GM10266 (cell line): ENCODE measurements around the gene COX10.

Experiments used
- DNase-seq: peaks from one replicate; pipeline ENCODE4 v3.0.0; 2012; ENCODE audit errors: extremely low spot score
- TF ChIP-seq, protein P1 (sequence below): IDR thresholded peaks from 2 replicates; pipeline ENCODE4 v1.5.1; 2012; ENCODE audit warnings: mild to moderate bottlenecking, low read depth; ENCODE audit not compliant: control insufficient read depth, insufficient read depth; ENCODE audit errors: missing control alignments

COX10 gene

GRCh38 chr17:14138649-14139048 lies 69.3 kb downstream of the COX10 start:
- TF ChIP-seq, protein P1, sequence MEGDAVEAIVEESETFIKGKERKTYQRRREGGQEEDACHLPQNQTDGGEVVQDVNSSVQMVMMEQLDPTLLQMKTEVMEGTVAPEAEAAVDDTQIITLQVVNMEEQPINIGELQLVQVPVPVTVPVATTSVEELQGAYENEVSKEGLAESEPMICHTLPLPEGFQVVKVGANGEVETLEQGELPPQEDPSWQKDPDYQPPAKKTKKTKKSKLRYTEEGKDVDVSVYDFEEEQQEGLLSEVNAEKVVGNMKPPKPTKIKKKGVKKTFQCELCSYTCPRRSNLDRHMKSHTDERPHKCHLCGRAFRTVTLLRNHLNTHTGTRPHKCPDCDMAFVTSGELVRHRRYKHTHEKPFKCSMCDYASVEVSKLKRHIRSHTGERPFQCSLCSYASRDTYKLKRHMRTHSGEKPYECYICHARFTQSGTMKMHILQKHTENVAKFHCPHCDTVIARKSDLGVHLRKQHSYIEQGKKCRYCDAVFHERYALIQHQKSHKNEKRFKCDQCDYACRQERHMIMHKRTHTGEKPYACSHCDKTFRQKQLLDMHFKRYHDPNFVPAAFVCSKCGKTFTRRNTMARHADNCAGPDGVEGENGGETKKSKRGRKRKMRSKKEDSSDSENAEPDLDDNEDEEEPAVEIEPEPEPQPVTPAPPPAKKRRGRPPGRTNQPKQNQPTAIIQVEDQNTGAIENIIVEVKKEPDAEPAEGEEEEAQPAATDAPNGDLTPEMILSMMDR = no peak
- DNase-seq = no peak

DNA sequence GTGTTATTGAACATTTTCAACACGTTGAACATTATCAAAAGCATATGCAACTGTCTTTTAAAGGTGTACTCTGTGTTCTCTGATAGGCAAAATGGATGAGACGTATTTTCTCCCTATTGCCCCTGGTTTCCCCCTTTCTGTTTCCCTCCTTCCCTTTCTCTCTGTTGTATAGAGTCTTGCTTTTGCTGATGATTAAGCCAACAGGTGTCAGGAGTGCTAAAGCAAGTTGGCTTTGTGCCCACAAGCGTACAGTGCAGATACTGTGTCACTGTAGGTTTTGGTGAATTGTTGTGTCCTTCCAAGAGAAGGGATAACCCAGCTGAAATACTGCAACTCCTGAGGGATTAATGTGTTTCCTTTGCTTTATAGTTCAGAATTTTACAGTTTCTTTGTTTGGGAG lies 74.4 kb downstream of the COX10 start:
- DNase-seq = no peak
- TF ChIP-seq, protein P1 = no peak

DNA sequence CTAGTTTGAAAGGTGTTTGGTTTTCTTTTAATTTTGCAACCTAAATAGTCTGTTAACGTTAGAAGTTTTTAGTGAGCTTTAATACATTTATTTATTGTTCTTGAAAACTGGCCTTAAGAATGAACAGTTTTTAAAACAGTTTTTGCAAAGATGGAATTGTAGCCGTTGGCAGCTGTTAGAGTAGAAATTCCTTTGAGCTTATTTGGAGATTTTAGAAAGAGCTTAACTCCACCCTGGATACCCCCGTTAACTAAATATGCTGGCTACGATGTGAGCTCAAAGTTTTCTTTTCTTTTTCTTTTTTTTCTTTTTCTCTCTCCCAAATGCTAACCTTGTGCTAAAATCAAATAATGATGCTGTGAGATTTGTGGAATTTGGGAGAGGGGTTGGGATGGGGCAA lies 75.2 kb downstream of the COX10 start:
- TF ChIP-seq, protein P1 = no peak
- no peak for DNase-seq

GRCh38 chr17:14149751-14150150 lies 80.4 kb downstream of the COX10 start:
- no peak for DNase-seq
- TF ChIP-seq, protein P1 = no peak

DNA sequence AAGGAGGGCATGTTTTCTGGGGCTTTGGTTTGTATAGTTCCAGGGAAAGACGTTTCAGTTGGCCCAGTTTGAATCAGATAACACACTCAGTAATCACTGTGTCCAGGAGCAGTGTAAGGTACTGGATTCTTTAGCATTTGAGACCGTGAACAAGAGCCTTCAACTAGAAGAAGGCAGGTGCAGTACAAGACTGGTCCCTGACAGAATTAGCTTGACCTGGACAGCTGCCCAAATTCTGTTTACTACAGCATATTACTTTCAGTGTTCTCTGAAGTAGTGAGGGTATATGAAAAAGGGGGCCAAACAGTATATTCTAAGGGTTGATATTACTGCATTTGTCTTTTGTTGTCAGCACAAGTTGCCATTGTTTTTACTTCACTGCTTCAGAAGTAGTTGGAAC lies 81.3 kb downstream of the COX10 start:
- TF ChIP-seq, protein P1 = no peak
- no peak for DNase-seq

DNA sequence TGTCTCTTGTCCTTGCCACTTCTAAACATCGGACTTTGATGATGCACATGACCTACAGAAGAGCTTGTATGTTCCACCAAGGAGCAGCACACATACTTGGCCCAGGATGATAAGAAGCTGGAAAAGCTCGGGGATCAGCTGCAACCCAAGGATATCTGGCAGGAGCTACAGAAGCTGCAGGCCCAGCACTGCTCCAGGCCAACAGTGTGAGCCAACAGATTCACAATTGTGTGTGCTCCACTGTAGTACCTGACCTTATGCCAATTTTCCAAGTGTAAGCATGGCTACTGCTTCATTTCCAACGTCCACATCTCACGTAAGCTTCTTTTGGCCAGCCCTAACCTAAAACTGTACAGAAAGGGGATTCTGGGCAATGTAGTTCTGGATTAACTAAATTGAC lies 83.4 kb downstream of the COX10 start:
- DNase-seq = no peak
- TF ChIP-seq, protein P1 = no peak

GRCh38 chr17:14153374-14153773 lies 84.1 kb downstream of the COX10 start:
- DNase-seq = no peak
- TF ChIP-seq, protein P1 = no peak

- no peak for DNase-seq
- TF ChIP-seq, protein P1 = no peak
Observed at GRCh38 chr17:14156689-14157088, 87.4 kb downstream of the COX10 start.
